ENCODE measurements around the gene PLPP3.
"Not testable (repeated sequence)": the region's sequence is repeated elsewhere in the genome, so short reads cannot be mapped to it uniquely, and the experiment has no call there.

- not testable (repeated sequence) for TF ChIP-seq CTCF, POLR2A (IDR thresholded peaks at IDR 0.05)
These were observed 16.2 kb upstream of the PLPP3 start for GRCh38 chr1:56595397-56596191.

All from suprapubic skin (tissue), 3 donors.